HG03108 (cell line): ENCODE measurements around the gene CTDNEP1.
A peak's percentile ranks its signal among the peaks of the same experiment; 100 is the strongest.
"Not testable (repeated sequence)": the region's sequence is repeated elsewhere in the genome, so short reads cannot be mapped to it uniquely, and the experiment has no call there.

Experiments
- ATAC-seq: cut with Tn5 transposase; IDR thresholded peaks from one replicate; pipeline ENCODE4 v1.9.1; 2021; ENCODE audit warnings: moderate library complexity; ENCODE audit not compliant: unreplicated experiment

Gene CTDNEP1

DNA sequence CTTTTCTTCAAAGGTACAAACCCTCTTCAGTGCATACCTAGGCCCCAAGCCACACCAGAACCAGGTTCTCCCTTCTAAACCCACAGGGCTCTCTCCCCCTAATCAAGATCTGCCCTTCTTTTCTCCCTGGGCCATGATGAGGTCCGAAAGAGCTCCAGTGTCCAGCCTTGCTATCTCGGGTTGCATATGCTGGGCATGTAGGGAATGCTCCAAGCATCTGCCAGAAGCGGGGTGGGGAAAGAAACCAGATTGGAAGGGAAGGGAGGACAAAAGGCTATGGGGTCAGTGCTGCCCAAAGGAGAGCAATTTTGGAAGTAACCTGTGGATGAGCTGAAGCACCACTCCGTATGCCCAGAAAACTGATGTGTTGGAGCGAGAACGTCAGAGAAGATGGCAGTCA, 2.3 kb downstream of the CTDNEP1 start:
- no peak for ATAC-seq

GRCh38 chr17:7248796-7249195, 2.7 kb downstream of the CTDNEP1 start:
- ATAC-seq = no peak

- ATAC-seq = no peak
These were observed 4.8 kb downstream of the CTDNEP1 start for GRCh38 chr17:7246779-7247178.

- not testable (repeated sequence) for ATAC-seq
These were observed 7.7 kb downstream of the CTDNEP1 start for GRCh38 chr17:7243838-7244237.

GRCh38 chr17:7243453-7243729, 8.1 kb downstream of the CTDNEP1 start:
- no peak for ATAC-seq

- peak; percentile 32 for ATAC-seq
These were observed 8.6 kb downstream of the CTDNEP1 start for GRCh38 chr17:7242717-7243452.

GRCh38 chr17:7241783-7242716, 9.5 kb downstream of the CTDNEP1 start, which contains the start of gene GABARAP:
GABARAP (minus strand) TSS chr17:7242449; CDS start chr17:7242330, 119 bp downstream.
- no peak for ATAC-seq

DNA sequence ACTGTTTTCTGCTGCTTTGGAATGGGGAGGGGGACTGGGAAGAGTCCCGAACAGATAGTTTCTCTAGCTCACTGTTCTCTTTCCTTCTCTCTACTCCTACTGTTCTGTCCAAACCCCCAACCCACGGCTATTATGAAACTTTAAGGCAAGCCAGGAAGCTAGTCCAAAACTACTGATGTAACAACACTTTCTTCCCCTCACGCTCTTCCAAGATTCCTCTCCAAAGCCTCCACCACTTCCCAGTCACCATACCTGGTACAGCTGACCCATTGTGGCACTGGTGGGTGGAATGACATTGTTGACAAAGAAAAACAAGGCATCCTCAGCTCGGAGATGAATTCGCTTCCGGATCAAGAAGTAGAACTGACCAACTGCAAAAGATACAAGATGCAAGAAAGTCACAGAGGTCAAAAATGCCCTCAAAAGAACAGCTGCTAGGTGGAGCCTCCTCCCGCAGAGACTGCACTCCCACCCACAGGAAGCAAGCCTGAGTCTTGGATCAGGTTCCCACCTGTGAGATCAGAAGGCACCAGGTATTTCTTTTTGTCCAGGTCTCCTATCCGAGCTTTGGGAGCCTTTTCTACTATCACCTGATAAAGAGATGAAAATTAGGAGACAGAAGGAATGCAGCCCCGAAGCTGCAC, 10.3 kb downstream of the CTDNEP1 start:
- no peak for ATAC-seq

GRCh38 chr17:7240375-7240774, 11.2 kb downstream of the CTDNEP1 start:
- ATAC-seq = no peak

DNA sequence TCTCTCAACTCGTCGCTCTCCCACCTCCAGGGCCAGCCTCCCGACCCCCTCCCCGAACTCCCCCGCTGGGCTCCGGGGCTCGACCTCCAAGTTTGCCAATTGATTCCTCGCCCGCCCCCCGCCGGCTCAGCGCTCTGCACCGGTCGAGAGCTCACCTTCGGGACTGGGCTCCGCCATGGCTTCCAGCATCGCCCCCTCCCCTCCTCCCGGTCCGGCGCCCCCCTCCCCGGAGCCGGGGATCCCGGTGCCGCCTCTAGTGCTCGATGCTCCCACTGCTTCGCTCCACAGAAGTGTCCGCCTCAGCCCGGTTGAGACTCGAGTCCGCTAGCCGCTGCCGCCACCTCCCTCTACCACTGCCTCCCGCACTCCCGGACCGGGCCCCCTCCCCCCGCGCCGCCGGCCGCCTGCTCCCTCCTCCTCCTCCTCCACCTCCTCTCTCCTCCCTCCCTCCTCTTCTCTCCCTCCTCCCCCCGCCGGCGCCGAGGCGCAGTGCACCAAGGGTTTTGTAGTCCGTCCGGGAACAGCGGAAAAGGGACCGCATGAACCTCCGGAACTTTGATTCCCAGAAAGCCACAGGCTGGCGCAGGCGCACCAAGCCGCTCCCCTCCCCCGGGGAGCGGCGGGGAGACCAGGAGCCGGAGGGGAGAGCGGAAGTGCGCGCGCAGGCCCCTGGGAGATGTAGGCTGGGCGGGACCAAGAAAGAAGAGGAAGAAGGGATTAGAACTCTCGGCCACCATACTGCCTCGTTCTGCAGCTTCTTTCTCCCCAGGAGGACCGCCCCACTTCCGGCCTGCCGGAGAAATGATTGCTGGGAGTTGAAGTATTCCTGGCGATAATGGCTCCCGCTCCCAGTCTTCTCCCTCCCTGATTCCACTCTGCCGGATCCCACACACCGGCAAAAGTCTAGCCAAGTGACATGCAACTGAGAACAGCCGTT, 12.2 kb downstream of the CTDNEP1 start, which contains the start of gene PHF23:
PHF23 (minus strand) TSS at position 367 of the 937 bp plus-strand sequence; CDS start at position 189, 178 bp downstream.
- ATAC-seq = peak; percentile 45

DNA sequence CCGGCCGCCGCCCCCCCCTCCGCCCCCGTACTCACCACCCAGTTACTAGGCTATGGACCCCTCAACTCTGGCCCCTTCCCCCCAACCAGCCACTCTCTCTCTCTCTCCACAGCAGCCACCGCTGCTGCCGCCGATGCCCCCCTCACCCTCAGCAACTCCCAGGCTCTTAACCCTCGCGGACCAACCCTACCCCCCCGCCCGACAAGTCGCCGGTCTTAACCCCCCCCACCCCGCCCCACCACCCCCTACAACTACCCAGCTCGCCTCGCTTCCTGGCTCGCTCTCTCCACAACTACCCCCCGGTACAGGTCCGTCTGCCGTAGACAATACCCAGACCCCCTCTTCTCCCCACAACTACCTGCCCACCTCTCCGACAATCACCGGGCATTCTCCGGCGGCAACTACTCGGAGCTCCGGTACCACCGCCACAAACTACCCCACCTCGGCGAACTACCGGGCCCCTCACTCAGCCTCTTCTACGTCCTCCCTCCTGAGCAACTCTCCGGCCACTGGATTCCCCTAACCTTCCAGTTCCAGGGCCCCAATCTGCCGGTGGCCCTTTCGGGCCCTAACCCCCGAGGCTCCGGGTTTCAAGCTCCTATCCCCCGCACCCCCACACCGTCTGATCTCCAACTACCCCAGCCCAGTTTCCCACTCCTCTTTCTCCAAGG, 13.0 kb downstream of the CTDNEP1 start:
- ATAC-seq = no peak

GRCh38 chr17:7237761-7238419, 13.6 kb downstream of the CTDNEP1 start:
- ATAC-seq = no peak

DNA sequence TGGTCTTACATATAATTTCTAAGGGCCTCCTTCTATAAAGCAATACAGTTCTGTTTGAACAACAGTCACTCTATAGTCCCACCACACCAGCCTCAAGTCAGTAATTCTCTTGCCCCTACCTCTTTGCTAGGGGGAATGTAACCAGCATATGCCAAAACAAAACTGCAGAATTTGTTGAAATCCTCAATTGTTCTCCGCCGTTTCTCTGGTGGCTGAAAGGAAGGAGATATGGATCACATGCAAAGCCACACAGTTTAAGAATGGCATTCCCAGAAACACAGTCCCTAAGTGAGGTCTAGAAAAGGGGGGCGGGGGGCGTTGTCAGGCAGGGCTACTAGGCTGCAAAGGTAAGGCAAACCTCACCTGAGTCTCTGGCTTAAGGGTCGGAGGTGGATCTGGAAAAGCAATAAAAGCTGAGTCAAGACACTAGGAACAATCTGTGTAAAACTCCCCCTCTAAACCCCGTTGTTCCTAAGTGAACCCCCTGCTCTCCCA, 14.2 kb downstream of the CTDNEP1 start:
- ATAC-seq = no peak

- ATAC-seq = no peak
These were observed 14.7 kb downstream of the CTDNEP1 start for GRCh38 chr17:7236808-7237207.

- ATAC-seq = no peak
These were observed 15.6 kb downstream of the CTDNEP1 start for GRCh38 chr17:7235693-7236665.

DNA sequence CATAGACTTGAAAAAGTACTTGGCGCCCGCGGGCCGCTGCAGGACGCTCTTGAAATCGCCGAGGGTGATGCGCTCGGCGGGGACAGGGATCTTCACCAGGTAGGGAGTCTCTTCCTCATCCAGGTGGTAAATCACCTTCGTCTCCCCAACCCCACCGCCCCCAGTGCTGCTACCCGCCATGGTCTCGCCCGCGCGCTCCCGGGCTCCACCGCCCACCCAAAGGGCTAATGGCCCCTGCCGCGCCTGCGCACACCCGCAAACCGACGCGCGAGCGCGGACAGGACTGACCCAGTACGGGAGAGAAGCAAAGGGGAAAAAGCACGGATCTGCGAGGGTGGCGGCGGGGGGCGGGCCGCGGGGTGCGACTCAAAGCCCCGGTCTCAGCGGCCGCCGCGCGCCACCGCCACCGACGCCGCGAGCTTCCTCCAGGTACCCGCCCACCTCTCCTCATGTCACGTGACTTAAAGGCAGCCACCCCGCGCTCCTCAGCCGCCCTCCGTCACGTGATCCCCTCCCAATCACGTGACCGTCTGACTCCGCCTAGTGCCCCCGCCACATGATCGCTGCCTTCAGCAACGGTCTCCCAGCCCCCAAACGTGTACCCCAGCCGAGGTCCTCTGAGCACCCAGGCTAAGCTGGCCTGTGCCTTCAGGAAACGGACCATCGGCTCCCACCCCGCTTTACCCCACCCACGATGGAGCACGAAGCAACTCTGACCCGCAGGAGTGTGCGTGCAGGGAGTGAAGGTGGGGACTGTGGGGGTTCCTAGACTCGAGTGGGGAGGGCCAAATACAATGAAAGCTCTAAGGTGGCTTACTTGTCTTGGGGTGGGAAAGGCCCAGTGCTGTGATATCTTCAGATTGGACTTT, 17.2 kb downstream of the CTDNEP1 start, which contains the start of gene DVL2:
DVL2 (minus strand) TSS at position 435 of the 869 bp plus-strand sequence; CDS start at position 180, 255 bp downstream.
- peak; percentile 44 for ATAC-seq

- ATAC-seq = no peak
These were observed 17.8 kb downstream of the CTDNEP1 start for GRCh38 chr17:7233701-7234082.
